Loucy (cell line): ENCODE data around the gene BRWD1.

Source experiments
- H2AFZ ChIP-seq: fragments of 200-600 bp; sonication (generic); 2 replicates; pipeline ENCODE4 v1.6.0; 2016; ENCODE audit warnings: antibody characterized with exemption, mild to moderate bottlenecking, low read length, moderate library complexity
- H3F3A ChIP-seq: fragments of 200-600 bp; 2 replicates; pipeline ENCODE4 v1.6.0; 2016; ENCODE audit warnings: antibody characterized with exemption, low read depth, mild to moderate bottlenecking
- H3K27me3 ChIP-seq: fragments of 200-600 bp; sonication (generic); 2 replicates; pipeline ENCODE4 v1.6.1; 2014; ENCODE audit warnings: low read length, mild to moderate bottlenecking; ENCODE audit not compliant: insufficient read depth, poor library complexity, severe bottlenecking
- H3K36me3 ChIP-seq: fragments of 200-600 bp; sonication (generic); 2 replicates; pipeline ENCODE4 v1.6.1; 2016; ENCODE audit warnings: low read length; ENCODE audit not compliant: insufficient read depth
- H3K4me1 ChIP-seq: fragments of 200-600 bp; sonication (generic); 2 replicates; pipeline ENCODE4 v1.5.1; 2014; ENCODE audit warnings: low read length, mild to moderate bottlenecking; ENCODE audit not compliant: insufficient read depth, poor library complexity, severe bottlenecking
- H3K4me2 ChIP-seq: fragments of 200-600 bp; sonication (generic); 2 replicates; pipeline ENCODE4 v1.6.0; 2014; ENCODE audit warnings: antibody characterized with exemption, low read length, low read depth, mild to moderate bottlenecking; ENCODE audit not compliant: poor library complexity, severe bottlenecking
- H3K4me3 ChIP-seq: fragments of 200-600 bp; sonication (generic); 2 replicates; pipeline ENCODE4 v1.5.1; 2014; ENCODE audit warnings: low read length, mild to moderate bottlenecking, mixed read lengths; ENCODE audit not compliant: poor library complexity, severe bottlenecking
- H3K79me2 ChIP-seq: fragments of 200-600 bp; sonication (generic); 2 replicates; pipeline ENCODE4 v1.6.1; 2014; ENCODE audit warnings: low read length; ENCODE audit not compliant: insufficient read depth
- H3K9ac ChIP-seq: fragments of 200-600 bp; sonication (generic); 2 replicates; pipeline ENCODE4 v1.6.0; 2014; ENCODE audit warnings: mild to moderate bottlenecking, low read depth, low read length, moderate library complexity; ENCODE audit not compliant: poor library complexity, severe bottlenecking
- H3K9me2 ChIP-seq: fragments of 200-600 bp; sonication (generic); replicated peaks from 2 replicates; pipeline ENCODE4 v1.6.1; 2016; ENCODE audit warnings: low read depth, low read length, mixed read lengths
- H3K9me3 ChIP-seq: fragments of 200-600 bp; sonication (generic); 2 replicates; pipeline ENCODE4 v1.6.1; 2014; ENCODE audit warnings: mild to moderate bottlenecking, antibody characterized with exemption, low read length, low read depth; ENCODE audit not compliant: insufficient read depth
- H4K20me1 ChIP-seq: fragments of 200-600 bp; sonication (generic); 2 replicates; pipeline ENCODE4 v1.6.0; 2014; ENCODE audit warnings: antibody characterized with exemption, low read length, mild to moderate bottlenecking; ENCODE audit not compliant: insufficient read depth, poor library complexity, severe bottlenecking
- EZH2phosphoT487 ChIP-seq: fragments of 200-600 bp; IDR thresholded peaks from 2 replicates; pipeline ENCODE4 v1.6.1; 2018; ENCODE audit warnings: antibody characterized with exemption, mild to moderate bottlenecking, moderate library complexity, borderline replicate concordance
- TF ChIP-seq, protein P1 (sequence below): fragments of 200-600 bp; sonication (generic); conservative IDR thresholded peaks from 2 replicates; pipeline ENCODE4 v1.5.1; 2014; ENCODE audit warnings: mild to moderate bottlenecking, antibody characterized with exemption, low read length

BRWD1 gene

DNA sequence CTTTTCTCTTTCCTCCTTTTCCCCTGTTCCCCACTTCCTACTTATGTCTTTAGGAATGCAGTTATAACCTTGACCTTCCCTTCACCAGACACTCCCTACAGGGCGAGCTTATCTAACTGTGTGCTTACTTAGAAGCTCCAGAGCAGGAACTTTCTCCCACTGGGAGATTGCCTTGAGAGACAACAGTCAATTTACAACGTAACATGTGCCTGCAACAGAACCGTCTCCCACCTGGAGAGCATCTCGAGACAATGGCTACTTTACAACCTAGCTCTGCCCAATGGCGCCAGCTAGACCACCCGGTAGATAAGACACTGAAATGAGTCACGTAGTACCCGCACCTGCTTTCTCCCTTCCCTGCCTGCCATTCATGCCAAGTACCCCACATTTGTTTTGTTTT, 18.7 kb upstream of the BRWD1 start:
- TF ChIP-seq EZH2phosphoT487: no peak
- TF ChIP-seq, protein P1, sequence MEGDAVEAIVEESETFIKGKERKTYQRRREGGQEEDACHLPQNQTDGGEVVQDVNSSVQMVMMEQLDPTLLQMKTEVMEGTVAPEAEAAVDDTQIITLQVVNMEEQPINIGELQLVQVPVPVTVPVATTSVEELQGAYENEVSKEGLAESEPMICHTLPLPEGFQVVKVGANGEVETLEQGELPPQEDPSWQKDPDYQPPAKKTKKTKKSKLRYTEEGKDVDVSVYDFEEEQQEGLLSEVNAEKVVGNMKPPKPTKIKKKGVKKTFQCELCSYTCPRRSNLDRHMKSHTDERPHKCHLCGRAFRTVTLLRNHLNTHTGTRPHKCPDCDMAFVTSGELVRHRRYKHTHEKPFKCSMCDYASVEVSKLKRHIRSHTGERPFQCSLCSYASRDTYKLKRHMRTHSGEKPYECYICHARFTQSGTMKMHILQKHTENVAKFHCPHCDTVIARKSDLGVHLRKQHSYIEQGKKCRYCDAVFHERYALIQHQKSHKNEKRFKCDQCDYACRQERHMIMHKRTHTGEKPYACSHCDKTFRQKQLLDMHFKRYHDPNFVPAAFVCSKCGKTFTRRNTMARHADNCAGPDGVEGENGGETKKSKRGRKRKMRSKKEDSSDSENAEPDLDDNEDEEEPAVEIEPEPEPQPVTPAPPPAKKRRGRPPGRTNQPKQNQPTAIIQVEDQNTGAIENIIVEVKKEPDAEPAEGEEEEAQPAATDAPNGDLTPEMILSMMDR: no peak
- H3K9me3 ChIP-seq: no peaks in the 10 kb centered on the region
- H3K79me2 ChIP-seq: no peaks in the 10 kb centered on the region
- H3F3A ChIP-seq: no peaks in the 10 kb centered on the region
- no peaks in the 10 kb centered on the region for H3K4me1 ChIP-seq
- H2AFZ ChIP-seq: no peak overlapping the region
- H3K9ac ChIP-seq: no peak overlapping the region
- H3K4me2 ChIP-seq: no peak overlapping the region
- H3K9me2 ChIP-seq: no peaks in the 10 kb centered on the region
- no peaks in the 10 kb centered on the region for H3K27me3 ChIP-seq
- H4K20me1 ChIP-seq: no peaks in the 10 kb centered on the region
- H3K36me3 ChIP-seq: no peaks in the 10 kb centered on the region
- no peak overlapping the region for H3K4me3 ChIP-seq

DNA sequence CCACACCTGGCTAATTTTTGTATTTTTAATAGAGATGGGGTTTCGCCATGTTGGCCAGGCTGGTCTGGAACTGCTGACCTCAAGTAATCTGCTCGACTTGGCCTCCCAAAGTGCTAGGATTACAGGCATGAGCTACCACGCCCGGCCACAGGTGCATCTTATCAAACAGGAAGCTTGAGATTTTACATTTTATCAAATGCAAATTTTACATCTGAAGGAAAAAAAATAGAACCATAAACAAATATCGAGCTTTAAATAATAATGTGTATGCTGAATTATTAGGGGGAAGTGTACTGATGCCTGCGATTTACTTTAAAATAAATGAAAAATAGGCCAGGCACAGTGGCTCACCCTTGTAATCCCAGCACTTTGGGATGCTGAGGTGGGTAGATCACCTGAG, 16.6 kb upstream of the BRWD1 start:
- H3K9me2 ChIP-seq: no peaks in the 10 kb centered on the region
- no peak overlapping the region for H3K9ac ChIP-seq
- H3F3A ChIP-seq: no peaks in the 10 kb centered on the region
- no peak for TF ChIP-seq EZH2phosphoT487
- TF ChIP-seq, protein P1: no peak
- H3K27me3 ChIP-seq: no peaks in the 10 kb centered on the region
- no peaks in the 10 kb centered on the region for H3K9me3 ChIP-seq
- no peak overlapping the region for H2AFZ ChIP-seq
- no peaks in the 10 kb centered on the region for H3K4me1 ChIP-seq
- H3K4me2 ChIP-seq: no peak overlapping the region
- no peaks in the 10 kb centered on the region for H4K20me1 ChIP-seq
- H3K4me3 ChIP-seq: no peak overlapping the region
- H3K79me2 ChIP-seq: no peaks in the 10 kb centered on the region
- no peaks in the 10 kb centered on the region for H3K36me3 ChIP-seq

DNA sequence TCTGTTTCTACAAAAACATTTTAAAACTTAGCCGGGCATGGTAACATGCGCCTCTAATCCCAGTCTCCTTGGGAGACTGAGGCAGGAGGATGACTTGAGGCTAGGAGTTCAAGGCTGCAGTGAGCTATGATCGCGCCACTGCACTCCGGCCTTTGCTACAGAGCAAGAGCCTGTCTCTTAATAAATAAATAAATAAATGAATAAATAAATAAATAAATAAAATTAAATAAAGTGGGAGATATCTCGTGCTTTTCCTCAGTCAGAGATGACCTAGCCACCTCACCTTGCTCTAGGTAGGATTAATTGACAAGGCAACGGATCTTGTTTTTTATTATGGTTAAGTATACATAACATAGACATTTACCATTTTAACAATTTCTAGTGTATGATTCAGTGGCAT, 14.3 kb upstream of the BRWD1 start:
- Histone ChIP-seq H3K27me3 (no peaks in the 10 kb centered on the region), H3K4me3 (no peak overlapping the region), H3K9me2 (no peaks in the 10 kb centered on the region), H3K9me3 (no peaks in the 10 kb centered on the region), H3F3A (no peaks in the 10 kb centered on the region), H3K4me2 (no peak overlapping the region), H2AFZ (no peak overlapping the region), H3K36me3 (no peaks in the 10 kb centered on the region), H4K20me1 (no peaks in the 10 kb centered on the region), H3K4me1 (no peaks in the 10 kb centered on the region), H3K79me2 (no peaks in the 10 kb centered on the region), H3K9ac (no peak overlapping the region)
- TF ChIP-seq, protein P1: no peak
- no peak for TF ChIP-seq EZH2phosphoT487
